NCI-H82 treated with DMSO at 0.1 percent for 48 hours (cell line): ENCODE results near the gene WDR1.

Experiments
- DNase-seq: peaks from one replicate; lab custom pipeline; 2025; ENCODE audit not compliant: unreplicated experiment; lab: John Stamatoyannopoulos, UW

WDR1 gene

GRCh38 chr4:10048941-10049697, 67.5 kb downstream of the WDR1 start:
- no peak for DNase-seq

- DNase-seq, result no peak
Observed at GRCh38 chr4:10047967-10048366, 68.6 kb downstream of the WDR1 start.

GRCh38 chr4:10046471-10046870, 70.1 kb downstream of the WDR1 start:
- DNase-seq, result no peak

GRCh38 chr4:10045481-10045880, 71.1 kb downstream of the WDR1 start:
- DNase-seq, result no peak

GRCh38 chr4:10041036-10041435, 75.6 kb downstream of the WDR1 start:
- no peak for DNase-seq

GRCh38 chr4:10040049-10040892, 76.3 kb downstream of the WDR1 start:
- no peak for DNase-seq

GRCh38 chr4:10036807-10037342, 79.7 kb downstream of the WDR1 start:
- DNase-seq, result no peak

- DNase-seq, result peak; percentile 8
Observed at GRCh38 chr4:10035130-10035529, 81.5 kb downstream of the WDR1 start.

GRCh38 chr4:10034612-10035104, 81.9 kb downstream of the WDR1 start:
- no peak for DNase-seq

GRCh38 chr4:10034136-10034535, 82.5 kb downstream of the WDR1 start:
- DNase-seq, result no peak

GRCh38 chr4:10033191-10033881, 83.3 kb downstream of the WDR1 start:
- peak; percentile 74 for DNase-seq

- DNase-seq, result no peak
Observed at GRCh38 chr4:10032625-10033024, 84.0 kb downstream of the WDR1 start.

GRCh38 chr4:10031668-10032590, 84.7 kb downstream of the WDR1 start:
- no peak for DNase-seq

- DNase-seq, result no peak
Observed at GRCh38 chr4:10030972-10031667, 85.5 kb downstream of the WDR1 start.

GRCh38 chr4:10029403-10029802, 87.2 kb downstream of the WDR1 start:
- DNase-seq, result no peak

- no peak for DNase-seq
Observed at GRCh38 chr4:10028910-10029309, 87.7 kb downstream of the WDR1 start.

GRCh38 chr4:10026485-10026884, 90.1 kb downstream of the WDR1 start:
- DNase-seq, result no peak

GRCh38 chr4:10025230-10025806, 91.3 kb downstream of the WDR1 start:
- DNase-seq, result no peak
